ENCODE results near the gene PPP6R2.
A peak's percentile ranks its signal among the peaks of the same experiment; 100 is the strongest.
"Not testable (repeated sequence)": the region's sequence is repeated elsewhere in the genome, so short reads cannot be mapped to it uniquely, and the experiment has no call there.

PPP6R2 gene

GRCh38 chr22:50317674-50318073 lies 25.5 kb upstream of the PPP6R2 start:
- ATAC-seq, result no peak
- DNase-seq, result no peak

GRCh38 chr22:50318356-50318697 lies 24.8 kb upstream of the PPP6R2 start:
- ATAC-seq (no peak), DNase-seq (no peak)

- no peak for ATAC-seq
- no peak for DNase-seq
Measured at GRCh38 chr22:50318698-50319411, 24.3 kb upstream of the PPP6R2 start.

GRCh38 chr22:50319503-50319951 lies 23.6 kb upstream of the PPP6R2 start:
- ATAC-seq, result no peak
- DNase-seq, result no peak

- ATAC-seq (no peak), DNase-seq (no peak)
Measured at GRCh38 chr22:50320116-50320515, 23.0 kb upstream of the PPP6R2 start.

- ATAC-seq, result peak; percentile 11
- DNase-seq, result no peak
Measured at GRCh38 chr22:50320671-50321325, 22.3 kb upstream of the PPP6R2 start.

DNA sequence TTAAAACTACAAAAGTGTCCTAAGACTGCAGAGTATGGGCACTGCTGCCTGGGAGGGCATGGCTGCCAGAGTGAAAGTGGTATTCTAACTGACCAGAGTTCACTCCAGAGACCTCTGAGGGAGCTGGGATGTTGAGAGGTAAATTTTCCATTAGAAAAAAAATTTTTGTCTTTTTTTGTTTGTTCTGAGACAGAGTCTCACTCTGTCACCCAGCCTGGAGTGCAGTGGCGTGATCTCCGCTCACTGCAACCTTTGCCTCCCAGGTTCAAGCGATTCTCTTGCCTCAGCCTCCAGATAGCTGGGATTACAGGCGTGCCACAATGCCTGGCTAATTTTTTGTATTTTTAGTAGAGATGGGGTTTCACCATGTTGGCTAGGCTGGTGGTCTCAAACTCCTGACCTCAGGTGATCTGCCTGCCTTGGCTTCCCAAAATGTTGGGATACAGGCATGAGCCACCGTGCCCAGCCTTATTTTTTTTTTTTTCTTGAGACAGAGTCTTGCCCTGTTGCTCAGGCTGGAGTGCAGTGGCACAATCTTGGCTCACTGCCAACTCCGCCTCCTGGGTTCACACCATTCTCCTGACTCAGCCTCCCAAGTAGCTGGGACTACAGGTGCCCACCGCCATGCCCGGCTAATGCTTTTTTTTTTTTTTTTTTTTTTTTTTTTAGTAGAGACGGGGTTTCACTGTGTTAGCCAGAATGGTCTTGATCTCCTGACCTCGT lies 20.6 kb upstream of the PPP6R2 start:
- ATAC-seq, DNase-seq: not testable (repeated sequence)

DNA sequence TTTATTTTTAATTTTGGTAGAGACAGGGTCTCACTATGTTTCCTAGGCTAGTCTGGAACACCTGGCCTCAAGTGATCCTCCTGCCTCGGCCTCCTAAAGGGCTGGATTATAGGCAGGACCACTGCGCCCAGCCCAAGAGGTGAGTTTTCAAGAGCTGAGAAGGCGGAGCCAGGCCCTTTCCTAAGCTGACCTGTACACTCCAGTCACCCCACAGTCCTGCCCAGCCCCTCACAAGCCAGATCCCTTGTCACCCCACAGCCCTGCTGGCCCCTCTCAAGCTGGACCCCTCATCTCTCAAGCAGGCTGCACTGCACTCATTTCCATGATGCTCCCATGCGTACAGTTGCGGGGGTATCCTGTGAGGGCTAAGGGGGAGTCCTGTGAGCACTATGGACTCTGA lies 19.2 kb upstream of the PPP6R2 start:
- DNase-seq (no peak), ATAC-seq (no peak)

- ATAC-seq, result no peak
- DNase-seq, result no peak
Measured at GRCh38 chr22:50325444-50326224, 17.5 kb upstream of the PPP6R2 start.

DNA sequence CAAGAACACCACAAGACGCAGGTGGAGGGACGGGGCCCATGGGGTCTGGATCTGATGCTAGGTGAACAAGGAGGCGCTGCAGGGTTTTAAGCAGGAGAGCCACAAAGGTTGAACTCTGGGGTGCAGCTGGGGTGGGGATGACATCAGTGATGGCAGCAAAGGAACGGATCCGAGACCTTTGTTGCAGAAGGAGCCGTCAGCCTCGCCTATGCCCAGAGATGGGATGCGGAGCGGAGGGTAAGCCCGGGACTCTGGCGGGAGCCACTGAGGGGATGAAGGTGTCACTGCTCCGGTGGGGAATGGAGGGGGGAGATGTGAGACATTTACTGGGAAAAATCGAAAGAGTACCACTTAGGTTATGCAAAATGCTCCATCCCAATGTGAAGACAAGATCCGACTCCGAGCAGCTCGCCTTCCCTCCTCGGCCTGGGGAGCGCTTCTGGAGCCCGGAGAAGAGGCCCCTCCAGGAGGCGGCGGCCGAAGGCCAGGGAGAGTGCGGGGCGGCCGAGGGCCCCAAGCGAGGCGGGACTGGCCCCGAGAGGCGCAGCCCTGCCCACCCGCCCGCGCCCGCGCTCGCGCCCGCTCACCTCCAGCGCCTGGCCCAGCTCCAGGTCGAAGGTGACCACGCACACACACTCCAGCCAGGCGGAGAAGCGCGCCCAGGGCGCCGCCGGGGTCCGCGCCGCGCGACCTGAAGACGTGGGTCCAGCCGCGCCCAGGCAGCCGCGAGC lies 16.7 kb upstream of the PPP6R2 start:
- ATAC-seq (no peak), DNase-seq (peak; percentile 11)

DNA sequence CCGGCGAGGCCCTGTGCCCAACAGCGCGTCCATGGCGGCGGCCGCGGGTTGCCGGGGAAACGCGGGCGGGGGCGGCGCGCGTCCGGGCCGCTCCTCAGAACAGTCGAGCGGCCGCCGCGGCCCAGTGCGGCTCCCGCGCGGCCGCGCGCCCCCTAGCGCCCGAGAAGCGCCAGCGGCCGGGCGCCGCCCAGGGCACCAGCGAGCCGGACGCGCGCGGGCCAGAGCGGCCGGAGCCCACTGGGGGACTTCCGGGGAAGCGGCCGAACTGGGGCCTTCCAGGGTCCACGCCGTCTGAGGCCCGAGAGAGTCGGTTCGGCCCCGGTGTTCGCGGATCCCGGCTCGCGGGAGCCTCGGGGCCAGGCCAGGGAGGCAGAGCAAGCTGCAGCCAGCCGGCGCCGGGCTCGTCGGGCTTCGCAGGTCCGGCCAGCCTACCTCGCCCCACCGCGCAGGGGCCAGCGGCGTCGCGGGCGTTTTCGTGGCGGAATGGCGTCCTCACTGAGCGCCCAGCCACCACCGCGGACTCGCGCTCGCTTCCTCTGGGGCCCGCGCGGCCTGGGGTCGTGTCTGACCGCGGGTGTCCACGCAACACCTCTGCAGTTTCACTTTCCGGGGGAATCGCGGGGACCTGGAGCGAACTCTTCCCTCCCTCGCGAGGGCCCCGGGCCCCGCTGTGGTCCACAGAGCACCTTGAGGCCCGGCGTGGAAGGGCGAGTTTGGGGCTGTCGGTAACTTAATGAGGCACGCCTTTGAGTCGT lies 16.0 kb upstream of the PPP6R2 start, which contains the start of gene DENND6B:
Gene DENND6B (minus strand): TSS at position 57 of the 755 bp plus-strand sequence. CDS start 24 bp downstream, at position 33.
- ATAC-seq, result peak; percentile 95
- peak; percentile 82 for DNase-seq

- no peak for DNase-seq
- no peak for ATAC-seq
Measured at GRCh38 chr22:50327711-50328019, 15.5 kb upstream of the PPP6R2 start.

- ATAC-seq (peak; percentile 50), DNase-seq (peak; percentile 24)
Measured at GRCh38 chr22:50329236-50329635, 13.9 kb upstream of the PPP6R2 start.

DNA sequence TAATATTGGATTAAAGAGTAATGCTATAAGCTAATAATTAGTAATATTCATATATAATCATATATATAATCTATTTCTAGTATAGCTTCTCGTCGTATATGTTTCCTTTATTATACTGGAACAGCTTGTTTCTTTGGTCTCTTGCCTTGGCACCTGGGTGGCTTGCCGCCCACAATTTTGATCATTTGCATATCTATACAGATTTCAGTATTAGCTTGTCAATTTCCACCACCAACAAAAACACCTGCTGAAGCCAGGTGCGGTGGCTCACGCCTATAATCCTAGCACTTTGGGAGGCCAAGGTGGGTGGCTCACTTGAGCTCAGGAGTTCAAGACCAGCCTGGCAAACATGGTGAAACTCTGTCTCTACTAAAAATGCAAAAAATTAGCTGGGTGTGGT lies 8.7 kb upstream of the PPP6R2 start:
- DNase-seq, ATAC-seq: not testable (repeated sequence)

DNA sequence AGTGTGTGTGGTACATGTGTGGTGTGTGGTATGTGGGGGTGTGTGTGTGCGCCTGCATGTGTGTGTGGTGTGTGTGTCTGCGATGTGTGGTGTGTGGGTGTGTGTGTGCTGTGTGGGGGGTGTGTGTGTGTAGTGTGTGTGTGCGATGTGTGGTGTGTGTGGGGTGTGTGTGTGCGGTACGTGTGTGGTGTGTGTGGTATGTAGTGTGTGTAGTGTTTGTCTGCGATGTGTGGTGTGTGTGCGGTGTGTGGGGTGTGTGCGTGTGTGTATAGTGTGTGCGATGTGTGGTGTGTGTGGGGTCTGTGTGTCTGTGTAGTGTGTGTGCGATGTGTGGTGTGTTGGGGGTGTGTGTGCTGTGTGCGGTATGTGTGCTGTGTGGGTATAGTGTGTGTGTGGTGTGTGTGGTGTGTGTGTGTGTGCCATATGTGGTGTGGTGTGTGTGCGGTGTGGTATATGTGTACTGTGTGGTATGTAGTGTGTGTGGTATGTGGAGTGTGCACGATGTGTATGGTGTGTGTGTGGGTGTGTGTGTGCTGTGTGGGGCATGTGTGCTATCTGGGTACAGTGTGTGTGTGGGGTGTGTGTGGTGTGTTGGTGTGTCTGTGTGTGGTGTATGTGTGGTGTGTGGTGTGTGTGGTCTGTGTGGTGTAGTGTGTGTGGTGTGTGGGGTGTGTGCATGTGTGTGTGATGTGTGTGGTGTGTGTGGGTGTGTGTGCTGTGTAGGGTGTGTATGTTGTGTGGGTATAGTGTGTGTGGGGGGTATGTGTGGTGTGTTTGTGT lies 5.7 kb upstream of the PPP6R2 start:
- DNase-seq (no peak), ATAC-seq (no peak)

DNA sequence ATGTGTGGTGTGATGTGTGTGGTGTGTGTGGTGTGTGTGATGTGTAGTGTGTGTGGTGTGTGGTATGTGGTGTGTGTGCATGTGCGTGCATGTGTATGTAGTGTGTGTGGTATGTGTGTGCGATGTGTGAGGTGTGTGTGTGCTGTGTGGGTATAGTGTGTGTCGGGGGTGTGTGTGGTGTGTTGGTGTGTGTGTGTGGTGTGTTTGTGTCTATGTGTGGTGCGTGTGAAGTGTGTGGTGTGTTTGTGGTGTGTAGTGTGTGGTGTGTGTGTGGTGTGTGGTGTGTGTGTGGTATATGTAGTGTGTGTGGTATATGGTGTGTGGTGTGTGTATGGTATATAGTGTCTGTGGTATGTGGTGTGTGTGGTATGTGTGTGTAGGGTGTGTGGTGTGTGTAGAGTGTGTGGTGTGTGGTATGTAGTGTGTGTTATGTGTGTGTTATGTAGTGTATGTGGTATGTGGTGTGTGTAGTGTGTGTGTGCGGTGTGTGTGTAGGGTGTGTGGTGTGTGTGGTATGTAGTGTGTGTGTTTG lies 5.0 kb upstream of the PPP6R2 start:
- no peak for ATAC-seq
- DNase-seq, result no peak

DNA sequence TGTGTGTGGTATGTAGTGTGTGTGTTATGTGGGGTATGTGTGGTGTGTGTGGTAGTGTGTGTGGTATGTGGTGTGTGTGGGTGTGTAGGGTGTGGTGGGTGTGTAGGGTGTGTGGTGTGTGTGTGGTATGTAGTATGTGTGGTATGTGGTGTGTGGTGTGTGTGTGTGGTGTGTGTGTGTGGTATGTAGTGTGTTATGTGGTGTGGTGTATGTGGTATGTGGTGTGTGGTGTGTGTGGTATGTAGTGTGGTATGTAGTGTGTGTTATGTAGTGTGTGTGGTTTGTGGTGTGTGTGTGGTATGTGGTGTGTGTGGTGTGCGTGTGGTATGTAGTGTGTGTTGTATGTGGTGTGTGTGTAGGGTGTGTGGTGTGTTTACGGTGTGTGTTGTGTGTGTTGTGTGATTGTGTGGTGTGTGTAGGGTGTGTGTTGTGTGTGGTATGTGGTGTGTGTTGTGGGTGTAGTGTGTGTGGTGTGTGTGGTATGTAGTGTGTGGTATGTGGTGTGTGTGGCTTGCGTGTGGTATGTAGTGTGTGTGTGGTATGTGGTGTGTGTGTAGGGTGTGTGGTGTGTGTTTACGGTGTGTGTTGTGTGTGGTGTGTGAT lies 4.2 kb upstream of the PPP6R2 start:
- no peak for ATAC-seq
- DNase-seq, result no peak

DNA sequence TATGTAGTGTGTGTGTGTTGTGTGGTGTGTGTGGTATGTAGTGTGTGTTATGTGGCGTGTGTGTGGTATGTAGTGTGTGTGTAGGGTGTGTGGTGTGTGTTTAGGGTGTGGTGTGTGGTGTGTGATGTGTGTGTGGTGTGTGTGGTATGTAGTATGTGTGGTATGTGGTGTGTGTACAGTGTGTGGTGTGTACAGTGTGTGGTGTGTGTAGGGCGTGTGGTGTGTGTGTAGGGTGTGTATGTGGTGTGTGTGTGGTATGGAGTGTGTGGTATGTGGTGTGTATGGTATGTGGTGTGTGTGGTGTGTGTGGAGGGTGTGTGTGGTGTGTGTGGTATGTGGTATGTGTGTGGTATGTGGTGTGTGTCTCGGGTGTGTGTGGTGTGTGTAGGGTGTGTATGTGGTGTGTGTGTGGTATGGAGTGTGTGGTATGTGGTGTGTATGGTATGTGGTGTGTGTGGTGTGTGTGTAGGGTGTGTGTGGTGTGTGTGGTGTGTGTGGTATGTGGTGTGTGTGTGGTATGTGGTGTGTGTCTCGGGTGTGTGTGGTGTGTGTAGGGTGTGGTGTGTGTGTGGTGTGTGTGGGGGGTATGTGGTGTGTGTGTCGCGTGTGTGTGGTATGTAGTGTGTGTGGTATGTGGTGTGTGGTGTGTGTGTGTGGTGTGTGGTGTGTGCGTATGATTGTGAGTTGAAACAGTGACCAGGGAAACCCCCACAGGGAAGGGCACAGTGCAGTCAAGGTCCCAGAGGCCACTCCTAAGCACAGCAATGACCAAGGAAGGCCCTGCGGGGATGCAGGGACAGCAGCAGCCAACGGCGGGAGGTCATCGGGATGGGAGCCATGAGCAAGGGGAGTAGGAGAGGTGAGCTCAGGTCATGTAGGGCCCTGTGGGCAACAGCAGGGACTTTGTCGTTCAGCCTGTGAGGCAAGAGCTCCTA lies 2.9 kb upstream of the PPP6R2 start:
- ATAC-seq, result no peak
- DNase-seq, result peak; percentile 26

Measured in stimulated activated naive CD8-positive, alpha-beta T cell treated with anti-CD3 and anti-CD28 coated beads, Interleukin-15, Interleukin-2, amounts not matched to agents 100 U/mL and 50 U/mL, for 24 hours (primary cell).